ENCODE data around the gene KLK6.

- TF ChIP-seq POLR2A (IDR thresholded peaks at IDR 0.05; ENCODE audit: low read length) (no peak), GATA1 (IDR thresholded peaks at IDR 0.05; ENCODE audit: low read depth, low read length) (no peak)
These were observed 33.3 kb upstream of the KLK6 start for GRCh38 chr19:51002542-51003311.
